Muscle layer of colon (tissue), 2 donors: Measurements from ENCODE around the gene LAIR2.

Experiments
- H3K27ac ChIP-seq: one replicate; pipeline ENCODE4 v1.7.0; 2013; ENCODE audit warnings: low read depth, mild to moderate bottlenecking, low read length, moderate library complexity
- H3K27me3 ChIP-seq, 2 donors: one replicate each; pipeline ENCODE4 v1.7.0; 2013; ENCODE audit warnings: low read length in 2 of 2, mild to moderate bottlenecking in 2 of 2; ENCODE audit not compliant: insufficient read depth in 2 of 2, control insufficient read depth in 1 of 2
- H3K36me3 ChIP-seq: one replicate; pipeline ENCODE4 v1.7.0; 2013; ENCODE audit warnings: mild to moderate bottlenecking, low read length; ENCODE audit not compliant: insufficient read depth
- H3K4me1 ChIP-seq: one replicate; pipeline ENCODE4 v1.7.0; 2013; ENCODE audit warnings: mild to moderate bottlenecking, low read length; ENCODE audit not compliant: insufficient read depth
- H3K4me3 ChIP-seq, 2 donors: one replicate each; pipeline ENCODE4 v1.7.0; 2013; ENCODE audit warnings: low read length in 2 of 2, low read depth in 1 of 2, mild to moderate bottlenecking in 1 of 2, moderate library complexity in 1 of 2
- H3K9ac ChIP-seq: one replicate; pipeline ENCODE4 v1.7.0; 2013; ENCODE audit warnings: low read length
- H3K9me3 ChIP-seq: one replicate; pipeline ENCODE4 v1.7.0; 2013; ENCODE audit warnings: mild to moderate bottlenecking, low read length
- donor health status: abdominal sarcoma.
- donor health status: Adenocarcinoma of cecum.

LAIR2 gene, protein sequence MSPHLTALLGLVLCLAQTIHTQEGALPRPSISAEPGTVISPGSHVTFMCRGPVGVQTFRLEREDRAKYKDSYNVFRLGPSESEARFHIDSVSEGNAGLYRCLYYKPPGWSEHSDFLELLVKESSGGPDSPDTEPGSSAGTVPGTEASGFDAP

DNA sequence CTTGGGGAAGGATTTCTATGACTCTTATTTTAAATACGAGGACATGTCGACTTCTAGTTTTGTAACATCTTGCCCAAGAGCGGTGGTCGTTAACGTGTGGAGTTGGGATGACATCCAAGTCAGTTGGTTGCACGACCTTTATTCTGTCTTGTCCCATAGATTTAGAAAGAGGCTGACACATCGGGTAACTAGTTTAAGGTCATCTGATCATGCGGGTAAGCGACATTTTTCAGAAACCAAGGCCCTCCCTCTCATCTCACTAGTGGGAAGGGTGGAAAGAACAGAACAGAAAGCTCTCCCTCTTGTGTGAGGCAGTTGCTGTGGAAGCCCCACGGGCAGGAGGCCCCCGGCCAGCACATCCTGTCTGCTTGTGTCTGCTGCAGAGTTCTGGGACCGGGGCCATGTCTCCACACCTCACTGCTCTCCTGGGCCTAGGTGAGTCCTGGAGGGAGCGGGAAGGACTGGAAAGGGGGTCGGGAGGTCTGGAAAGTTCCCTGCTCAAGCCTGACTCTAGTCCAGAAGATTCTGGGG, at the start of gene LAIR2:
Gene LAIR2, plus strand, starts transcription at position 314 of the 531 bp plus-strand sequence. Its CDS starts 88 bp downstream, at position 402.
- Histone ChIP-seq H3K27ac (no peak within 1 kb of the TSS), H3K9me3 (no peaks in the 10 kb centered on the region), H3K27me3 (no peaks in the 10 kb centered on the region), H3K4me3 (no peak within 1 kb of the TSS), H3K4me1 (no peaks in the 10 kb centered on the region), H3K36me3 (no peaks in the 10 kb centered on the region), H3K9ac (no peak within 1 kb of the TSS)

DNA sequence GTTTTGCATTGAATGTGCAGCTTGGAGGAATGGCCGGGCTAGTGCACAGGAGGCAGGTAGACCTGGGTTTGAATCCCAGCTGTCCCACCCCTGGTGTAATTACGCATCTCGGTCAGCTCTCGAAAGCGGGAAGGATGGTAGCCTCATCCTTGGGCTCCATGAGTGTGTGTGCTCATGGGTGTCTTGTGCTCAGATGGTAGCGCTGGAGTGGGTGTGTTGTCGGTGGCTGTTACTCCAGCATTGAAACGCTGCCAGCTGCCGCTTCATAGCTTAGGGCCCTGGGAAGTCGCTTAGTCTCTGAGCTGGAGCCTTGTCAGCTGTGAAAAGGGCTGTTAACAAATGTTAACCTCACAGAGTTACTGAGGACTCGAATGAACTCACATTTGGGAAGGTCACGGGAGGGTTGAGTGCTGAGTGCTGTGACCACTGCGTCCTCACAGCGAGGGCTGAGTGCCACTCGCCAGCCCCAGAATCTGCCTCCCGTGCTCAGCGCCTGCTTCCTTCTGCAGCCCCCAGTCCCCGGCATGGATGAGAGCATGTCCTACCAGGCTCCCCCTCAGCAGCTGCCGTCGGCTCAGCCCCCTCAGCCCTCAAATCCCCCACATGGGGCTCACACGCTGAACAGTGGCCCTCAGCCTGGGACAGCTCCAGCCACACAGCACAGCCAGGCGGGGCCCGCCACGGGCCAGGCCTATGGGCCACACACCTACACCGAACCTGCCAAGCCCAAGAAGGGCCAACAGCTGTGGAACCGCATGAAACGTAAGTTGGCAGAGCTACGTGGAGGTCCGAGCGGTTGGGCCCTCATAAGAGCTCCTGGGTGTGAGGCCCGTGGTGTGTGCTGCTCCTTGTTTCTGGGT, 48.5 kb upstream of the LAIR2 start:
- H3K27me3 ChIP-seq: no peaks in the 10 kb centered on the region
- peaks cover 26% of the 10 kb centered on the region for H3K4me1 ChIP-seq
- H3K4me3 ChIP-seq: no peak overlapping the region
- H3K27ac ChIP-seq: no peak overlapping the region
- no peaks in the 10 kb centered on the region for H3K9me3 ChIP-seq
- no peak overlapping the region for H3K9ac ChIP-seq
- peaks cover 85% of the 10 kb centered on the region for H3K36me3 ChIP-seq

DNA sequence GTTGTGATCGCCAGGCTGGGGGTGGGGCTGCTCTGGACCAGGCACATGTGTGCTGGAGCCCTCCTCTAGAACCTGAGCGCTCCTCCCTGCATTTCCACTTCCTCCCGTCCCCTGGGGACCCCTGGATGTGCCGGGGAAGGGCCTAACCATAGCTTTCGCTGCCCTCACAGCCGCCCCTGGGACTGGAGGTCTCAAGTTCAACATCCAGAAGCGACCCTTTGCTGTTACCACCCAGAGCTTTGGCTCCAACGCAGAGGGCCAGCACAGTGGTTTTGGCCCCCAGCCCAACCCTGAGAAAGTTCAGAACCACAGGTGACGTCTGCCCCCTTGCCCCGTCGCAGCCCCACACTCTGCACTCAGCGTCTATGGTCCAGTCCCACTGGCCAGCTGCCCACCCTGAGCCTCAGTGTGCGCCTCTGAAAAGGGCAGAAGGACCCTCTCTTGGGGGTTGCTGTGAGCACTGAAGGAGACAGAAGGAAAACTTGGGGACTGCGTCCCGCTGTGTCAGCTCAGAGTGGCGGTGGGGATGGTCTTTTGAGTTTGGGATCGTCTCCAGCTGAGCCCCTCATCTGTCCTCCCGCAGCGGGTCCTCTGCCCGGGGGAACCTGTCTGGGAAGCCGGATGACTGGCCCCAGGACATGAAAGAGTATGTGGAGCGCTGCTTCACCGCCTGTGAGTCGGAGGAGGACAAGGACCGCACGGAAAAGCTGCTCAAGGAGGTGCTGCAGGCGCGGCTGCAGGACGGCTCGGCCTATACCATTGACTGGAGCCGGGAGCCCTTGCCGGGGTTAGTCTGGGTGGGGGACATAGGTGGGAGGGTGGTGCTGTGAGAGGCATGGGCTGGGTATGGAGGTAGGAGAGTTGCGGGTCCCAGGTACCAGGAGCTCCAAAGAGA, 47.6 kb upstream of the LAIR2 start:
- Histone ChIP-seq H3K9ac (no peak overlapping the region), H3K4me3 (no peak overlapping the region), H3K27me3 (no peaks in the 10 kb centered on the region), H3K4me1 (peaks cover 22% of the 10 kb centered on the region), H3K9me3 (no peaks in the 10 kb centered on the region), H3K36me3 (peaks cover 93% of the 10 kb centered on the region), H3K27ac (no peak overlapping the region)

DNA sequence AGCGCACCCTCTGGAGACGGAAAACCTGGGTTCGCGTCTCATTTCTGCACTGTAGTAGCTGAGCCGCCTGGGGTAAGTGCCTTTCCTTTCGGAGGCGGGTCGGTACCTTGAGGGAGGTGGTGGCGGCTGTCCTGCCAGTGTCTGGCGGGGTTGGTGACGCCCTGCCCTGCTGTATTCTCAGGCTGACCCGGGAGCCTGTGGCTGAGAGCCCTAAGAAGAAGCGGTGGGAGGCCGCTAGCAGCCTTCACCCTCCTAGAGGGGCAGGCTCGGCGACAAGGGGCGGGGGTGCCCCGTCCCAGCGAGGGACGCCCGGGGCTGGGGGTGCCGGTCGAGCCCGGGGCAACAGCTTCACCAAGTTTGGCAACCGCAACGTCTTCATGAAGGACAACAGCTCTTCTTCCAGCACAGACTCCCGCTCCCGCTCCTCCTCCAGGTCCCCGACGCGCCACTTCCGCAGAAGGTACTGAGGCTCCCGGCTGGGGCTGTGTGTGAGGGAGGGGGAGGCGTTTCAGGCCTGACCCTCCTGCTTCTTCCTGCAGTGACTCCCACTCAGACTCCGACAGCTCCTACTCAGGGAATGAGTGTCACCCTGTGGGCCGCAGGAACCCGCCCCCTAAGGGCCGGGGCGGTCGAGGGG, 46.7 kb upstream of the LAIR2 start:
- Histone ChIP-seq H3K9ac (no peak overlapping the region), H3K27me3 (no peaks in the 10 kb centered on the region), H3K4me3 (no peak overlapping the region), H3K27ac (no peak overlapping the region), H3K36me3 (peaks cover 90% of the 10 kb centered on the region), H3K4me1 (peaks cover 13% of the 10 kb centered on the region), H3K9me3 (no peaks in the 10 kb centered on the region)

DNA sequence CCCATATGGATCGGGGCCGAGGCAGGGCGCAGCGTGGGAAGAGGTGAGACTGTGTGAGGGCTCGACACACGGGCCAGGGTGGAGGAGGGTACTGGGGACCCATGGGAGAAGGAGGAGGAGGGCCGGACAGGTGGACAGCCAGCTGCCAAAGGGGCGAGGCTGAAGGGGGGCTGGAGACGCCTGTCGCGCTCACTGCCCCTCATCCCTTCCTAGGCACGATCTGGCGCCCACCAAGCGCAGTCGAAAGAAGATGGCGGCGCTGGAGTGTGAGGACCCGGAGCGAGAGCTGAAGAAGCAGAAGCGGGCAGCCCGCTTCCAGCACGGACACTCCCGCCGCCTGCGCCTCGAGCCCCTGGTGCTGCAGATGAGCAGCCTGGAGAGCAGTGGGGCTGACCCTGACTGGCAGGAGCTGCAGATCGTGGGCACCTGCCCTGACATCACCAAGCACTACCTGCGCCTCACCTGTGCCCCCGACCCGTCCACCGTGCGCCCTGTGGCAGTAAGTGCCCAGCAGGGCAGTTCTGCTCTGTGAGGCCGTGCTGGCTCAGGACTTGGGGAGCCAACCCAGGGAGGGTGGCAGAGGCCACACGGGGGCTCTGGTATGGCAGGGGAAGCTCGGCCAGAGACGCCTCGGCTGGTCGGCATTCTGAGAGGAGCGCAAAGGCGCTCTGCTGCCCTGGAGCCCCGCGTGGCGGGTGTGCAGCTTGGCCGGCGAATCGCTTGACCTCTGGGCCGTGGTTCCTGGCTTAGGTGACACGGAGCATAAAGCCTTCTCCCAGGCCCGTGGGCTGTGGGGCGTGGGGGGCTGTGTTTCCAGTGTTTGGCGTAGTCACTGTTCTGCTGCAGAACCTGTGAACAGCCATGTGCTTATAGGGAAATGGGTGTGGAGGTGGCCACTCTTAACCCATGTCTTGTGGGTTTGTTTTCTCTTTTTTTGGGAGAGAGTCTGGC, 45.9 kb upstream of the LAIR2 start:
- Histone ChIP-seq H3K27me3 (no peaks in the 10 kb centered on the region), H3K27ac (no peak overlapping the region), H3K9me3 (no peaks in the 10 kb centered on the region), H3K9ac (no peak overlapping the region), H3K4me1 (peaks cover 5% of the 10 kb centered on the region), H3K4me3 (no peak overlapping the region), H3K36me3 (peaks cover 90% of the 10 kb centered on the region)

DNA sequence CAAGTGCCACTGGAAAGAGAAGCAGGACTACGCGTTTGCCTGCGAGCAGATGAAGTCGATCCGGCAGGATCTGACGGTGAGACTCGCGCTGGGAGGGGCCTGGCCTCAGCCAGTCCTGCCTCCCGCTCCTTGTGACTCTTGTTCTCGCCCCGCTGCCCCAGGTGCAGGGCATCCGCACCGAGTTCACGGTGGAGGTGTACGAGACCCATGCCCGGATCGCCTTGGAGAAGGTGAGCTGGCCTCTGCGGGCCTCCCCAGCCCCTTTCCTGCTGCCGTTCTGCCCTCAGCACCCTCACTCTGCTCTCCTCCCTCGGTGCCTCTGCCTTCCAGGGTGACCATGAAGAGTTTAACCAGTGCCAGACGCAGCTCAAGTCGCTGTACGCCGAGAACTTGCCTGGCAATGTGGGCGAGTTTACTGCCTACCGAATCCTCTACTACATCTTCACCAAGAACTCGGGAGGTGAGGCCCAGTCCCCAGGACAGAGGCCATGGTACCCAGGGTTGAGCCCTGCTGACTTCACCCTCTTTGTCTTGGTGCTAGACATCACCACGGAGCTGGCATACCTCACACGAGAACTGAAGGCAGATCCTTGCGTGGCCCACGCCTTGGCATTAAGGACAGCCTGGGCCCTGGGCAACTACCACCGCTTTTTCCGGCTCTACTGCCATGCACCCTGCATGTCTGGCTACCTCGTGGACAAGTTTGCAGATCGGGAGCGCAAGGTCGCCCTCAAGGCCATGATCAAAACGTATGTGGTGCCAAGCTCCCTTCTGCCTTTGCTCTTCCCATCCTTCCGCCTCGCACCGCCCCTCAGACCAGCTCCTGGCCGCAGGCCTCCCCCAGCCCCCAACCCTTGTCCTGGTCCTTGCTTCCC, 44.6 kb upstream of the LAIR2 start:
- H3K27ac ChIP-seq: no peak overlapping the region
- peaks cover 11% of the 10 kb centered on the region for H3K4me1 ChIP-seq
- no peak overlapping the region for H3K9ac ChIP-seq
- no peak overlapping the region for H3K4me3 ChIP-seq
- H3K36me3 ChIP-seq: peaks cover 80% of the 10 kb centered on the region
- H3K9me3 ChIP-seq: no peaks in the 10 kb centered on the region
- no peaks in the 10 kb centered on the region for H3K27me3 ChIP-seq

DNA sequence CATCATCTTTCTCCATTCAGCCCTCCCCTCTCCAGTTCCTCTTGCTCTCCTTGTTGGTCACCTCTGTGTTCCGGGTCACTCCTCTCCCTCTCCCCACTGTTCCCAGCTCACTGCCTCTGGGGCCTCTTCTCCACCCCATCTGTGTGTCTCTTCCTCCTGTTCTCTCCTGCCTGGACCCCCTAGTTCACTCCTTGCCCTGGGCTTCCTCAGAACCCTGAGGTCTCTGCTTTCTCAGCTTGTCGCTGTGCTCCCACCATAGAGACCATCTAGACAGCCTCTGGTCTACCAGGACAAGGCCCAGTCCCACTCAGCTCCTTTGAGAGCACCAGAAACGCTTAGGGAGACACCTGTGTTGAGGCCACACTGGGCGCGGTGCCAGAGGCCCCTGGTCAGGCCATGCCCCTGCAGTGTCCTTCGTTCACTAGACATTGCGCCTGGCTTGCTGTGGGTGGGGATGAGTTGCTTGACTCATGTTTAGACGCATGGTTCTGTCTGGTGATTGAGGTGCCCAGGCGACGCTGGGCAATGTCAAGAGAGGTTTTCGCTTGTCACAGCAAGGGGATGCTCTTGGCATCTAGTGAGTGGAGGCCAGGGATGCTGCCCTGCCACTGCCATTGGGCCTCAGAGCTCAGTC, 43.9 kb upstream of the LAIR2 start:
- no peak overlapping the region for H3K9ac ChIP-seq
- no peaks in the 10 kb centered on the region for H3K9me3 ChIP-seq
- H3K36me3 ChIP-seq: peaks cover 72% of the 10 kb centered on the region
- no peaks in the 10 kb centered on the region for H3K27me3 ChIP-seq
- H3K4me1 ChIP-seq: peaks cover 13% of the 10 kb centered on the region
- H3K4me3 ChIP-seq: no peak overlapping the region
- H3K27ac ChIP-seq: no peak overlapping the region

DNA sequence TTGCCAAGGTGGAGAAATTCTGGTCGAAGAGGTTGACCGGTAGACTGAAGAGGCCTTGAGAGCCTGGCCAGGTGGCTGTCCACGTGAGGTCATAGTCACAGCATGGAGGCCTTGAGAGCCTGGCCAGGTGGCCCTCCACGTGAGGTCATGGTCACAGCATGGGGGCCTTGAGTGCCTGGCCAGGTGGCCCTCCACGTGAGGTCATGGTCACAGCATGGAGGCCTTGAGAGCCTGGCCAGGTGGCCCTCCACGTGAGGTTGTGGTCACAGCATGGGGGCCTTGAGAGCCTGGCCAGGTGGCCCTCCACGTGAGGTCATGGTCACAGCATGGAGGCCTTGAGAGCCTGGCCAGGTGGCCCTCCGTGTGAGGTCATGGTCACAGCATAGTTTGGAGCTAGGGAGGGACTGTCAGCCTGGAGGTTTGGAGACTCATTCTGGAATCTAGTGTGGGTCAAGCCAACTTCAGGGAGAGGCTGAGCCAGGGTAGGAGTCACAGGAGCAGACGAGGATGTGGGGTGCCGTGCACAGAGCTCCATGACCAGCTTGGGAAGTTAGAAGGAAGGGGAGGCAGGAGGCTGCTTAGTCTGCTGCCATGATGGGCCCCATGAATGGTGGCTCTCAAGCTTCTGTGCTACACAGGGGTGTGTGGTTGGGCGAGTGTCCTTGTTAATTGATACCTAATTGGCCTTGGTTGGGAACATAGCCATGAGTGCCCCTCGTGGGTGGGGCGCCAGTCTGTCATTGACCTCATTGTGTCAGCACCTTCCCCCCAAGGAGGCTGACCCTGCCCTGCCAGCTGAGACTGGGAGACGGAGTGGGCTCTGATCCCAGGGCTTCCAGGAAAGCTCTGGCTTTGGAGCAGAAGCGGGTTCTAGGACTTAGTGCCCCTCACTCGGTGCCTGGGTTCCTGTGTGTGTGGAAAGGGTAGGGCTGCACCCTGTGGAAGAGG, 43.1 kb upstream of the LAIR2 start:
- no peak overlapping the region for H3K4me3 ChIP-seq
- no peaks in the 10 kb centered on the region for H3K9me3 ChIP-seq
- no peak overlapping the region for H3K9ac ChIP-seq
- H3K4me1 ChIP-seq: peaks cover 20% of the 10 kb centered on the region
- no peaks in the 10 kb centered on the region for H3K27me3 ChIP-seq
- no peak overlapping the region for H3K27ac ChIP-seq
- peaks cover 64% of the 10 kb centered on the region for H3K36me3 ChIP-seq
